ENCODE measurements around the gene SMIM33. TPM values are rescaled to one million over a fixed set of nuclear protein-coding genes. Genes with fewer than 3 reads are reported as not detected.

Gene SMIM33
- total and polyA plus RNA-seq, 2 of the 13 experiments (the other 11 are each of a cell fraction or from before 2014, with no cell fraction given) = not detected

GRCh38 chr5:139439013-139439903 is 31.5 kb upstream of the SMIM33 start, which contains the start of gene DNAJC18 (continued):
- TF ChIP-seq ZNF687 (CRISPR knock-in tag; IDR thresholded peaks at IDR 0.05) (peak; percentile 88), ZNF12 (CRISPR knock-in tag; IDR thresholded peaks at IDR 0.05) (no peak), MED1 (CRISPR knock-in tag; IDR thresholded peaks at IDR 0.05) (0 out of 2 replicates have a peak, but pooled peaks have one; percentile 13), RAD51 (IDR thresholded peaks at IDR 0.05; ENCODE audit: borderline replicate concordance) (no peak), POGZ (CRISPR knock-in tag; IDR thresholded peaks at IDR 0.05) (peak; percentile 42; the same call in 1 of the 2 replicates), MXD4 (CRISPR knock-in tag; IDR thresholded peaks at IDR 0.05) (0 out of 2 replicates have a peak, but pooled peaks have one; percentile 39), ARID4A (CRISPR knock-in tag; IDR thresholded peaks at IDR 0.05; ENCODE audit: borderline replicate concordance) (peak; percentile 84), PRDM10 (CRISPR knock-in tag; IDR thresholded peaks at IDR 0.05; ENCODE audit: low read depth) (peak; percentile 67), ZBTB33 (CRISPR knock-in tag; IDR thresholded peaks at IDR 0.05) (0 out of 2 replicates have a peak, but pooled peaks have one; percentile 29), GFI1 (CRISPR knock-in tag; IDR thresholded peaks at IDR 0.05; ENCODE audit: borderline replicate concordance) (no peak), ZNF317 (CRISPR knock-in tag; IDR thresholded peaks at IDR 0.05) (peak; percentile 57; the same call in 1 of the 2 replicates), CCDC6 (CRISPR knock-in tag; IDR thresholded peaks at IDR 0.05) (no peak), HMGA1 (CRISPR knock-in tag; conservative IDR thresholded peaks at IDR 0.05) (no peak), TOPORS (CRISPR knock-in tag; IDR thresholded peaks at IDR 0.05) (no peak)

All from HepG2 (cell line).